IMR-90 (cell line): ENCODE results near the gene FBXL4. TPM values are rescaled to one million over a fixed set of nuclear protein-coding genes. Genes with fewer than 3 reads are reported as not detected.

Experiments
- ATAC-seq: fragments of 200-7000 bp; cut with Tn5 transposase; 2 replicates; pipeline ENCODE4 v1.9.1; 2020; ENCODE audit warnings: low read depth, mild to moderate bottlenecking, moderate library complexity
- BruUV-seq: library from RNA; stranded (reverse); fragments of 400-500 nt; replicated peaks from 2 replicates; lab custom pipeline; 2021; lab: Mats Ljungman, UMichigan
- CTCF ChIA-PET: fragments of 300-600 bp; formaldehyde crosslinking; extraction: SDS; loops from one replicate; lab custom pipeline; 2021; ENCODE audit warnings: antibody characterized with exemption; lab: Yijun Ruan, JAX
- POLR2A ChIA-PET: fragments of 300-600 bp; sonication (Branson Sonifier 250); formaldehyde crosslinking; loops from one replicate; lab custom pipeline; 2022; ENCODE audit warnings: antibody characterized with exemption; ENCODE audit not compliant: unreplicated experiment; lab: Charles Lee
- DNase-seq: peaks from one replicate; pipeline ENCODE4 v3.0.0; 2013
- H2AFZ ChIP-seq: replicated peaks from 2 replicates; pipeline ENCODE3; 2013; ENCODE audit warnings: low read length, mild to moderate bottlenecking; ENCODE audit not compliant: poor library complexity
- H2AK5ac ChIP-seq: 2 replicates; pipeline ENCODE4 v1.6.1; 2013; ENCODE audit warnings: low read depth, low read length, inconsistent platforms
- H2AK9ac ChIP-seq: replicated peaks from 2 replicates; pipeline ENCODE3; 2013; ENCODE audit warnings: mild to moderate bottlenecking, low read depth, low read length, moderate library complexity; ENCODE audit not compliant: poor library complexity
- H2BK120ac ChIP-seq: 2 replicates; pipeline ENCODE4 v1.6.1; 2013; ENCODE audit warnings: low read depth, low read length, inconsistent platforms
- H2BK15ac ChIP-seq: 3 replicates; pipeline ENCODE4 v1.6.1; 2013; ENCODE audit warnings: low read depth, low read length, inconsistent platforms
- H2BK20ac ChIP-seq: 2 replicates; pipeline ENCODE4 v1.6.1; 2013; ENCODE audit warnings: low read depth, mild to moderate bottlenecking, inconsistent platforms, low read length, moderate library complexity
- H2BK5ac ChIP-seq: 2 replicates; pipeline ENCODE4 v1.6.1; 2013; ENCODE audit warnings: mild to moderate bottlenecking, low read depth, low read length, inconsistent platforms; ENCODE audit not compliant: poor library complexity, severe bottlenecking
- H3K14ac ChIP-seq: replicated peaks from 2 replicates; pipeline ENCODE4 v1.6.1; 2013; ENCODE audit warnings: low read depth, low read length, inconsistent platforms
- H3K18ac ChIP-seq: 2 replicates; pipeline ENCODE4 v1.6.1; 2013; ENCODE audit warnings: low read depth, low read length, control low read depth
- H3K23ac ChIP-seq: 2 replicates; pipeline ENCODE4 v1.6.1; 2013; ENCODE audit warnings: low read depth, low read length, inconsistent platforms
- H3K27ac ChIP-seq: 2 replicates; pipeline ENCODE4 v1.5.1; 2013; ENCODE audit warnings: mild to moderate bottlenecking, control low read depth, low read length; ENCODE audit not compliant: insufficient read depth
- H3K27me3 ChIP-seq: 2 replicates; pipeline ENCODE4 v1.6.1; 2013; ENCODE audit warnings: low read length; ENCODE audit not compliant: control insufficient read depth, insufficient read depth
- H3K36me3 ChIP-seq: 2 replicates; pipeline ENCODE4 v1.6.1; 2013; ENCODE audit warnings: low read length, mixed read lengths; ENCODE audit not compliant: control insufficient read depth, insufficient read depth
- H3K4ac ChIP-seq: 2 replicates; pipeline ENCODE4 v1.6.1; 2013; ENCODE audit warnings: low read depth, low read length, inconsistent platforms
- H3K4me1 ChIP-seq: 2 replicates; pipeline ENCODE4 v1.6.1; 2013; ENCODE audit warnings: low read length, mixed read lengths; ENCODE audit not compliant: control insufficient read depth, insufficient read depth
- H3K4me2 ChIP-seq: 2 replicates; pipeline ENCODE4 v1.6.1; 2013; ENCODE audit warnings: low read depth, mild to moderate bottlenecking, control low read depth, low read length, moderate library complexity
- H3K4me3 ChIP-seq: 2 replicates; pipeline ENCODE4 v1.5.1; 2013; ENCODE audit warnings: low read depth, mild to moderate bottlenecking, control low read depth, low read length, moderate library complexity; ENCODE audit not compliant: insufficient read depth
- H3K56ac ChIP-seq: 2 replicates; pipeline ENCODE4 v1.6.1; 2013; ENCODE audit warnings: low read length, inconsistent platforms; ENCODE audit not compliant: insufficient read depth; ENCODE audit errors: extremely low read depth
- H3K79me1 ChIP-seq, 2 experiments: 2 replicates each; pipeline ENCODE4 v1.6.1; 2013; ENCODE audit warnings: low read length in 2 of 2, inconsistent platforms in 1 of 2, low read depth in 1 of 2
- H3K9ac ChIP-seq: 2 replicates; pipeline ENCODE4 v1.6.1; 2013; ENCODE audit warnings: low read depth, low read length, control low read depth
- H3K9me1 ChIP-seq: 2 replicates; pipeline ENCODE4 v1.6.1; 2013; ENCODE audit warnings: low read length, inconsistent platforms; ENCODE audit not compliant: insufficient read depth
- H3K9me3 ChIP-seq: 2 replicates; pipeline ENCODE4 v1.6.1; 2013; ENCODE audit warnings: low read length; ENCODE audit not compliant: control insufficient read depth, insufficient read depth
- H4K20me1 ChIP-seq: 2 replicates; pipeline ENCODE4 v1.6.1; 2013; ENCODE audit warnings: low read length, inconsistent platforms; ENCODE audit not compliant: insufficient read depth
- H4K5ac ChIP-seq: 2 replicates; pipeline ENCODE4 v1.6.1; 2013; ENCODE audit warnings: mild to moderate bottlenecking, low read depth, low read length, control low read depth
- H4K8ac ChIP-seq, 2 experiments: 2 replicates each; pipeline ENCODE4 v1.6.1; 2013; ENCODE audit warnings: low read depth in 2 of 2, low read length in 2 of 2, control low read depth in 1 of 2, inconsistent platforms in 1 of 2
- H4K91ac ChIP-seq: 2 replicates; pipeline ENCODE4 v1.6.1; 2013; ENCODE audit warnings: low read depth, low read length, inconsistent platforms; ENCODE audit not compliant: insufficient read depth
- BHLHE40 ChIP-seq: fragments of 150-350 bp; IDR thresholded peaks from 2 replicates; pipeline ENCODE4 v1.6.1; 2016; ENCODE audit warnings: mild to moderate bottlenecking, low read depth, low read length
- FOS ChIP-seq: fragments of 150-350 bp; IDR thresholded peaks from 2 replicates; pipeline ENCODE4 v1.6.1; 2016; ENCODE audit warnings: low read depth, low read length
- MAFK ChIP-seq: IDR thresholded peaks from 2 replicates; pipeline ENCODE4 v1.6.1; 2012; ENCODE audit warnings: low read depth, low read length, improper control_type of control experiment
- MXI1 ChIP-seq: IDR thresholded peaks from 2 replicates; pipeline ENCODE4 v1.6.1; 2012; ENCODE audit warnings: low read depth, mild to moderate bottlenecking, low read length, moderate library complexity, borderline replicate concordance
- NFE2L2 ChIP-seq: fragments of 150-350 bp; IDR thresholded peaks from 2 replicates; pipeline ENCODE4 v1.6.1; 2016; ENCODE audit warnings: low read depth, mild to moderate bottlenecking, low read length
- POLR2A ChIP-seq: IDR thresholded peaks from 2 replicates; pipeline ENCODE4 v1.6.1; 2012; ENCODE audit warnings: mild to moderate bottlenecking, low read depth, low read length
- RAD21 ChIP-seq: IDR thresholded peaks from 2 replicates; pipeline ENCODE4 v1.6.1; 2012; ENCODE audit warnings: low read length, improper control_type of control experiment
- RFX5 ChIP-seq: IDR thresholded peaks from 2 replicates; pipeline ENCODE4 v1.8.0; 2012; ENCODE audit warnings: low read depth, mild to moderate bottlenecking, low read length, moderate library complexity
- WGBS, 2 experiments: methylation state at CpG; one replicate each; pipeline versions ENCODE4 v1.1.5 to v1.1.7; 2013; ENCODE audit warnings: missing lambda C conversion rate in 2 of 2; ENCODE audit not compliant: insufficient read length in 1 of 2; ENCODE audit errors: extremely low coverage in 2 of 2; 5-methylcytosine and 5-hydroxymethylcytosine counted together
- dilution Hi-C: fragments of 300-500 bp; cut with HindIII; formaldehyde crosslinking; loops from one replicate; pipeline ENCODE4 v1.14.3; 2018; ENCODE audit warnings: low sequenced_read_pairs; ENCODE audit not compliant: unreplicated experiment
- in situ Hi-C: fragments of 300-500 bp; cut with MboI; formaldehyde crosslinking; loops from 3 replicates; pipeline ENCODE4 v1.14.3; 2019; ENCODE audit warnings: low sequenced_read_pairs, inconsistent platforms, mixed read lengths
- intact Hi-C: fragments of 100-400 bp; cut with micrococcal nuclease; formaldehyde crosslinking; loops from 2 replicates; pipeline ENCODE4 v1.10.0; 2022
- polyA plus RNA-seq, 3 experiments: library from polyadenylated mRNA; depleted of rRNA; stranded (reverse); fragments of >200 nt; gene quantifications; 2 replicates each; pipeline ENCODE4 v1.2.3, GENCODE V29; 2012; ENCODE audit warnings: low replicate concordance in 1 of 3
- total RNA-seq: library from RNA; depleted of rRNA; stranded (reverse); fragments of >200 nt; gene quantifications from 2 replicates; pipeline ENCODE4 v1.2.3, GENCODE V29; 2012
- TF ChIP-seq, protein P1 (sequence below): conservative IDR thresholded peaks from 2 replicates; pipeline ENCODE4 v1.5.1; 2012; ENCODE audit warnings: mild to moderate bottlenecking, low read depth, low read length, improper control_type of control experiment

FBXL4 gene
- total and polyA plus RNA-seq, 2 of the 4 experiments (the other 2 are of a cell fraction): 7.8 to 17.6 TPM

DNA sequence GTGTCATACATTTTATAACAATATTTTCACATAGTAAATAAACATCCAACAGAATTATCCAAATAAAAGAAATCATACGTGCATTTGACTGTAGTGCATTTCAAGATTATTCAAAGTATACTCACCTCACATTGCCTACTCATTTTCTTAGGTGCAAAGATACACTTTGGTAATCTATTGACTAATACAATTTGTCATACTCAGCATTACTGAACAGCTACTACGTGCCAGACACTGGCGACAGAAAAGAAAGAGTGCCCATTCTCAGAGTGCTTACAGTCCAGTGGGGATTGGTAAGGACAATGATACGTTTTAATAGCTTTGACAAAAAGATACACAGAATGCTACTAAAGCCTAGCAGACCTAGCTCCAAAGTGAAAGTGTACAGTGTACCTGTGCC lies 42.0 kb downstream of the FBXL4 start:
- Histone ChIP-seq H4K20me1 (no peaks in the 10 kb centered on the region), H3K9ac (no peak overlapping the region), H4K5ac (no peak overlapping the region), H2AK9ac (no peak overlapping the region), H2BK15ac (no peak overlapping the region), H3K9me1 (0 out of 2 replicates have a peak, but pooled peaks cover 2% of the 10 kb centered on the region), H2BK120ac (no peak overlapping the region), H2BK5ac (no peak overlapping the region), H2BK20ac (no peak overlapping the region), H3K27me3 (no peaks in the 10 kb centered on the region), H3K9me3 (no peaks in the 10 kb centered on the region), H4K8ac (no peak overlapping the region), H2AFZ (no peak overlapping the region), H3K4me3 (no peak overlapping the region), H3K4ac (no peak overlapping the region), H3K36me3 (no peaks in the 10 kb centered on the region), H3K14ac (no peak overlapping the region), H3K79me1 (peaks cover 0 to 3% of the 10 kb centered on the region in 2 experiments; a peak in 2 of 4 replicates), H3K4me1 (no peaks in the 10 kb centered on the region), H4K91ac (no peak overlapping the region), H3K27ac (no peak overlapping the region), H2AK5ac (no peak overlapping the region), H3K4me2 (no peak overlapping the region), H3K56ac (no peak overlapping the region), H3K23ac (no peak overlapping the region), H3K18ac (no peak overlapping the region)
- ATAC-seq: no peak
- WGBS, 2 experiments: no CpG with 5 or more reads among the region's 4 CpGs
- dilution Hi-C loops (no loop called here), intact Hi-C loops (no loop called here), in situ Hi-C loops (no loop called here)
- no TSS peak for BruUV-seq
- POLR2A ChIA-PET: no interaction called here
- no peak for TF ChIP-seq FOS
- no peak for TF ChIP-seq MXI1
- TF ChIP-seq MAFK: peak; percentile 48; the same call in 1 of the 2 replicates
- TF ChIP-seq RFX5: no peak
- no peak for TF ChIP-seq RAD21
- TF ChIP-seq BHLHE40: no peak
- no peak for TF ChIP-seq POLR2A
- no peak for TF ChIP-seq NFE2L2
- TF ChIP-seq, protein P1, sequence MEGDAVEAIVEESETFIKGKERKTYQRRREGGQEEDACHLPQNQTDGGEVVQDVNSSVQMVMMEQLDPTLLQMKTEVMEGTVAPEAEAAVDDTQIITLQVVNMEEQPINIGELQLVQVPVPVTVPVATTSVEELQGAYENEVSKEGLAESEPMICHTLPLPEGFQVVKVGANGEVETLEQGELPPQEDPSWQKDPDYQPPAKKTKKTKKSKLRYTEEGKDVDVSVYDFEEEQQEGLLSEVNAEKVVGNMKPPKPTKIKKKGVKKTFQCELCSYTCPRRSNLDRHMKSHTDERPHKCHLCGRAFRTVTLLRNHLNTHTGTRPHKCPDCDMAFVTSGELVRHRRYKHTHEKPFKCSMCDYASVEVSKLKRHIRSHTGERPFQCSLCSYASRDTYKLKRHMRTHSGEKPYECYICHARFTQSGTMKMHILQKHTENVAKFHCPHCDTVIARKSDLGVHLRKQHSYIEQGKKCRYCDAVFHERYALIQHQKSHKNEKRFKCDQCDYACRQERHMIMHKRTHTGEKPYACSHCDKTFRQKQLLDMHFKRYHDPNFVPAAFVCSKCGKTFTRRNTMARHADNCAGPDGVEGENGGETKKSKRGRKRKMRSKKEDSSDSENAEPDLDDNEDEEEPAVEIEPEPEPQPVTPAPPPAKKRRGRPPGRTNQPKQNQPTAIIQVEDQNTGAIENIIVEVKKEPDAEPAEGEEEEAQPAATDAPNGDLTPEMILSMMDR: no peak
- CTCF ChIA-PET: no interaction called here
- DNase-seq: no peak
